Measurements from ENCODE around the gene CRYGB. TPM values are rescaled to one million over a fixed set of nuclear protein-coding genes. Genes with fewer than 3 reads are reported as not detected.

The CRYGB gene
- not detected for polyA plus RNA-seq (2012; ENCODE audit: insufficient read depth, insufficient read length, low read depth)

- TF ChIP-seq, protein P1, sequence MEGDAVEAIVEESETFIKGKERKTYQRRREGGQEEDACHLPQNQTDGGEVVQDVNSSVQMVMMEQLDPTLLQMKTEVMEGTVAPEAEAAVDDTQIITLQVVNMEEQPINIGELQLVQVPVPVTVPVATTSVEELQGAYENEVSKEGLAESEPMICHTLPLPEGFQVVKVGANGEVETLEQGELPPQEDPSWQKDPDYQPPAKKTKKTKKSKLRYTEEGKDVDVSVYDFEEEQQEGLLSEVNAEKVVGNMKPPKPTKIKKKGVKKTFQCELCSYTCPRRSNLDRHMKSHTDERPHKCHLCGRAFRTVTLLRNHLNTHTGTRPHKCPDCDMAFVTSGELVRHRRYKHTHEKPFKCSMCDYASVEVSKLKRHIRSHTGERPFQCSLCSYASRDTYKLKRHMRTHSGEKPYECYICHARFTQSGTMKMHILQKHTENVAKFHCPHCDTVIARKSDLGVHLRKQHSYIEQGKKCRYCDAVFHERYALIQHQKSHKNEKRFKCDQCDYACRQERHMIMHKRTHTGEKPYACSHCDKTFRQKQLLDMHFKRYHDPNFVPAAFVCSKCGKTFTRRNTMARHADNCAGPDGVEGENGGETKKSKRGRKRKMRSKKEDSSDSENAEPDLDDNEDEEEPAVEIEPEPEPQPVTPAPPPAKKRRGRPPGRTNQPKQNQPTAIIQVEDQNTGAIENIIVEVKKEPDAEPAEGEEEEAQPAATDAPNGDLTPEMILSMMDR (IDR thresholded peaks at IDR 0.05; ENCODE audit: low read depth, low read length) = no peak
- Histone ChIP-seq H3K4me3 (ENCODE audit: low read depth, low read length) (no peak within 1 kb of the TSS), H3K4me1 (peaks cover 10% of the 10 kb centered on the region), H3K9me3 (no peaks in the 10 kb centered on the region), H3K27me3 (no peaks in the 10 kb centered on the region), H3K36me3 (no peaks in the 10 kb centered on the region)
- DNase-seq = no peak
Observed at GRCh38 chr2:208146006-208146405, at the start of gene CRYGB. Gene CRYGB, minus strand, starts transcription at chr2:208146158. Its CDS starts 38 bp downstream, at chr2:208146120.

GRCh38 chr2:208195531-208195930, 49.6 kb upstream of the CRYGB start:
- no peaks in the 10 kb centered on the region for H3K27me3 ChIP-seq
- H3K9me3 ChIP-seq = no peaks in the 10 kb centered on the region
- DNase-seq = no peak
- TF ChIP-seq, protein P1 (IDR thresholded peaks at IDR 0.05; ENCODE audit: low read depth, low read length) = no peak
- no peaks in the 10 kb centered on the region for H3K4me1 ChIP-seq
- no peak overlapping the region for H3K4me3 ChIP-seq (ENCODE audit: low read depth, low read length)
- H3K36me3 ChIP-seq = no peaks in the 10 kb centered on the region

GRCh38 chr2:208192611-208193236, 46.8 kb upstream of the CRYGB start:
- no peak for DNase-seq
- Histone ChIP-seq H3K4me3 (ENCODE audit: low read depth, low read length) (no peak overlapping the region), H3K4me1 (no peaks in the 10 kb centered on the region), H3K9me3 (no peaks in the 10 kb centered on the region), H3K36me3 (no peaks in the 10 kb centered on the region), H3K27me3 (no peaks in the 10 kb centered on the region)
- TF ChIP-seq, protein P1 (IDR thresholded peaks at IDR 0.05; ENCODE audit: low read depth, low read length) = no peak

GRCh38 chr2:208189810-208190503, 44.0 kb upstream of the CRYGB start, which contains the start of gene C2orf80:
Gene C2orf80, minus strand, starts transcription at chr2:208190030. Its CDS starts 3,044 bp downstream, at chr2:208186986.
- Histone ChIP-seq H3K9me3 (no peaks in the 10 kb centered on the region), H3K4me1 (no peaks in the 10 kb centered on the region), H3K36me3 (no peaks in the 10 kb centered on the region), H3K27me3 (no peaks in the 10 kb centered on the region), H3K4me3 (ENCODE audit: low read depth, low read length) (no peak within 1 kb of the TSS)
- TF ChIP-seq, protein P1 (IDR thresholded peaks at IDR 0.05; ENCODE audit: low read depth, low read length) = no peak
- DNase-seq = no peak

- H3K36me3 ChIP-seq = no peaks in the 10 kb centered on the region
- H3K9me3 ChIP-seq = no peaks in the 10 kb centered on the region
- DNase-seq = no peak
- H3K4me1 ChIP-seq = no peaks in the 10 kb centered on the region
- no peak overlapping the region for H3K4me3 ChIP-seq (ENCODE audit: low read depth, low read length)
- H3K27me3 ChIP-seq = no peaks in the 10 kb centered on the region
- TF ChIP-seq, protein P1 (IDR thresholded peaks at IDR 0.05; ENCODE audit: low read depth, low read length) = no peak
Observed at GRCh38 chr2:208189069-208189809, 43.3 kb upstream of the CRYGB start.

All from BE2C (cell line).